Loucy (cell line): ENCODE results near the gene EBLN1.

ENCODE experiments used
- CTCF ChIP-seq: fragments of 200-600 bp; sonication (generic); conservative IDR thresholded peaks from 2 replicates; pipeline ENCODE4 v1.5.1; 2014; ENCODE audit warnings: mild to moderate bottlenecking, antibody characterized with exemption, low read length
- EZH2phosphoT487 ChIP-seq: fragments of 200-600 bp; IDR thresholded peaks from 2 replicates; pipeline ENCODE4 v1.6.1; 2018; ENCODE audit warnings: antibody characterized with exemption, mild to moderate bottlenecking, moderate library complexity, borderline replicate concordance

GRCh38 chr10:22246680-22247391, 29.0 kb upstream of the EBLN1 start:
- TF ChIP-seq CTCF (no peak), EZH2phosphoT487 (no peak)
